ENCODE results near the gene RNGTT. TPM values are rescaled to one million over a fixed set of nuclear protein-coding genes. Genes with fewer than 3 reads are reported as not detected.

The RNGTT gene
- total RNA-seq, 3 donors from 2014 or later: 21.0 to 23.4 (median 21.5) TPM

DNA sequence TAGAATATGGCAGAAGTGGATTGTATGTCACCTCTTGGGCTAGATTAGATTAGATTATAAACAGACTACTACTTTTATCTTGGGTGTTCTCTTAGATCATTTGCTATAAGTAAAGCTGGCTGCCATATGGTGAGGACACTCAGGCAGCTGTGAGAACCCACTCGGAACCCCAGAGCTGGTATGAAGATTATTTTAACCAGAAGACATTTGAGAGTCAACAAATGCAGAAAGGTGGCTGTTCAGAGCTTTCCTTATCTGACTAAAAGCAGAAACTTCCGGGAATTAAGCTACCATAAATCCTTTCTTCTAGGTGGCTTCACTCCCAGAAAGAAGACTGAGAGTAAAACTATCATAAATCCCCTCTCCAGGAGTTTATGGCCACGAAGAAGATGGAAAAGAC, 91.9 kb downstream of the RNGTT start:
- ATAC-seq (no peak), DNase-seq (no peak)
- Mint-ChIP-seq H3K4me1 (ENCODE audit: low read depth) (peaks cover 18% of the 10 kb centered on the region), H3K9me3 (no peaks in the 10 kb centered on the region), H3K4me3 (no peak overlapping the region), H3K36me3 (ENCODE audit: insufficient read depth) (no peaks in the 10 kb centered on the region), H3K27me3 (ENCODE audit: low read depth) (no peaks in the 10 kb centered on the region)

DNA sequence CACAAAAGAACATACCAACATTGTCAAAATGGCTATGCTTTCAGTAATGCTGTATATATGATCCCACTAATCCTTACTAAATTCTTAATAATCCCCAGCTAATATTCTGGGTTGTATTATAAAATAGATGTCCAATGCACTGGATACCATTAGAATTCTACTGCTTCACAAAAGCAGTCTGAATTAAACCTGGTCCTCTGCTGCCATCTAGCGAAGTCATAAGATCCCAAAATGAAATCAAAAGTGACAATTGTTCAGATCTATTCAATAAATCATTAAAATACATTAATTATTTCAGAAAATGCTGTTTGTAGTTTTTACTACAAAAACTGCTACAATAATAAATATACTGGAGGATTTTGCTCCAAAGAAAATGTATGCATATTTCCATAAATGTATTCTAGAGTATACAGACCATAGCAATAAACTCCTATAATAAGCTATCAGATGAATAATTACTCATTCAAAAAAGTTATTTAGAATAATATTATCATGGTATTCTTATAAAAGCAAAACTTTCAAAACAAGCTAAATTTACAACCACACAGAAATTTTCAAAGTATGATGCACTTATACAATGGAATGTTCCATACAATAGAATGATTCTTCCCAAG, 92.6 kb downstream of the RNGTT start:
- Mint-ChIP-seq H3K36me3 (ENCODE audit: insufficient read depth) (no peaks in the 10 kb centered on the region), H3K4me1 (ENCODE audit: low read depth) (peaks cover 23% of the 10 kb centered on the region), H3K9me3 (no peaks in the 10 kb centered on the region), H3K4me3 (no peak overlapping the region), H3K27me3 (ENCODE audit: low read depth) (no peaks in the 10 kb centered on the region)
- ATAC-seq: no peak
- DNase-seq: peak; percentile 17

DNA sequence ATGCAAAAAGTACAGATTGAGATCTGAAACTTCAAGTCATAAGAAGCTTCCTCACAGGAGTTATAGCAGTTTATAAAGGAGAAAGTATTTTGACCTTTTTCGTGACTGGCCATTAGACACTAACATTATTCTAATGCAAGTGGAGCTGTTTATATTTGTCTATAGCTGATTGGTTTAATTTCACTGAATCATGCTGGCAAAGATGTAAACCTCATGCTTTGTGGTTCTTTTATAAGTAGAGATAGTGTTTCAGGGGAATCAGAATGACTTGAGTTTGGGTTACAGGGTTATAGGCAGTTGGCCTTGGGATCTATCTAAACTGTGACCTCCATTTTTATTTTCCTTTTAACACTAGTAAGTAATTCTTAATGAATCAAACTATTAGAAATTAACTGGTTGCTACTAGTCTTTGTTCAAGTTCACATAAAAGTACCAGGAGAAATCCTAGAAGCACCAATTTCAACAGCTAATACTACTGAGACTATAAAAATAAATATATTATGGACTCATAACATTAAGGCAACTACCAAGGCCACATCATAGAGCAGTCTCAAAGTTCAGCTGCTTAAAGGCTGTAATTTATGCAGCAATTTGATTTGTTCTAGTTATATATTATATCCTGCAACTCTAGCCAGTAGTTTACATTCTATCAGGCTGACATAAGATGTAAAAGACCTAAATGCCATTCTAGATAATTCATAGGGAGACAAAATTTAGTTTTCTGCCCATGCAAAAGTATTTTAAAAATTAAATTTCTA, 94.0 kb downstream of the RNGTT start:
- H3K4me1 Mint-ChIP-seq (ENCODE audit: low read depth): peaks cover 30% of the 10 kb centered on the region
- no peaks in the 10 kb centered on the region for H3K36me3 Mint-ChIP-seq (ENCODE audit: insufficient read depth)
- ATAC-seq (no peak), DNase-seq (no peak)
- no peak overlapping the region for H3K4me3 Mint-ChIP-seq
- H3K9me3 Mint-ChIP-seq: no peaks in the 10 kb centered on the region
- no peaks in the 10 kb centered on the region for H3K27me3 Mint-ChIP-seq (ENCODE audit: low read depth)

DNA sequence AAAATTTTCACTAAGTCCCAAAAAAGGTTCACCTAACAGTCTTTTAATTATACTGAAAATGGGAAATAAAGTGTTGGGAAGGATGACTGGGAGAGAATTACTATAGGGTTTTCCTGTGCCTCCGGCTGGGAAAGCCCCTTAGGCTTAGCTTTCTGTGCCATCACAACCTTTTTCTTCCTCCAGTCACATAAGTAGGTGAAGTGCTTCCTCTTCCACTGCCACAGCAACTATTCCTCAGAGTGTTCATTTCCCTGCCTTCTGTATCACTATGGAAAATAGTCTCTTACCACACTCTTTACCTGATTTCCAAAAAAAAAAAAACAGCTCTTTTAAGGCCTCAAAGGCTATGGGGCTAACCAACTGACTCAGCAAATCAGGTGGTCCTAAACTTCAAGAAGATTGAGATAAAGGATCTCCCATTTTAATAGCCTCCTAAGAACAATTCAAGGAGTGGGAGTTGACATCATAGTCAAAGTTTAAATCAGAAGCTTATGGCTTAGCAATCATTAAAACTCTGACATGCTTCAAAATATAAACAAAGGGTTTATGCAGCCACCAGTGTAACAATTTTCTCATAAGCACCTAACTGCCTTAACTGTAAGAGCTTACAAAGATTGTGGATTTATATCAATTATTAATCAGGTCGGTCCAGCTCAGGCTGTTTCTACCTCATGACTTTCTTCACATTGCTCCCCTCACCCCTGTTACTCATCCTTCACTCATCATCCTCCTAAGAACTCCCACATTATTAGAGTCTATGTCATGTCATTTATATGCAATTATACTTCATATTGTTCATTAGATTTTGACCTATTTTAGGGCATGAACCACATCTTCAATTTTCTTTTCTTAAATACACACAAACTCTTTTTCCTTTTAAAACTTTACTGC, 95.3 kb downstream of the RNGTT start:
- H3K27me3 Mint-ChIP-seq (ENCODE audit: low read depth): no peaks in the 10 kb centered on the region
- ATAC-seq: no peak
- H3K4me1 Mint-ChIP-seq (ENCODE audit: low read depth): peaks cover 27% of the 10 kb centered on the region
- no peaks in the 10 kb centered on the region for H3K9me3 Mint-ChIP-seq
- peaks cover 2% of the 10 kb centered on the region for H3K36me3 Mint-ChIP-seq (ENCODE audit: insufficient read depth)
- no peak for DNase-seq
- no peak overlapping the region for H3K4me3 Mint-ChIP-seq

DNA sequence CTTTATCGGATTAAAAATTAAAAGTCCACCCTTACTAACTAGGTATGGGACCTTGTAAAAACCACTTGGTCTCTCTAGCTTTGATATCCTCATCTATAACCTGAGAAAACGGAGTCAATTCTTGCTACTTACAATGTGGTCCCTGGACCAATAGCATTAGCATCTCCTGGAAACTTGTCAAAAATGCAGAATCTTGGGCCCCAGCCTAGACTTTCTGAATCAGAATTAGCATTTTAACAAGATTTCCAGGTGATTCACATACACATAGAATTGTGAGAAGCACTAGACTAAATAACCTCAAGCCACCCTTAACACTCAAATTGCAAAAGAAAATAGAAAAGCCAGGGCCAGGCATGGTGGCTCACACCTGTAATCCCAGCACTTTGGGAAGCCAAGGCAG, 96.6 kb downstream of the RNGTT start:
- ATAC-seq (no peak), DNase-seq (no peak)
- H3K4me1 Mint-ChIP-seq (ENCODE audit: low read depth): peaks cover 23% of the 10 kb centered on the region
- no peaks in the 10 kb centered on the region for H3K9me3 Mint-ChIP-seq
- no peaks in the 10 kb centered on the region for H3K27me3 Mint-ChIP-seq (ENCODE audit: low read depth)
- H3K36me3 Mint-ChIP-seq (ENCODE audit: insufficient read depth): peaks cover 9% of the 10 kb centered on the region
- H3K4me3 Mint-ChIP-seq: no peak overlapping the region

DNA sequence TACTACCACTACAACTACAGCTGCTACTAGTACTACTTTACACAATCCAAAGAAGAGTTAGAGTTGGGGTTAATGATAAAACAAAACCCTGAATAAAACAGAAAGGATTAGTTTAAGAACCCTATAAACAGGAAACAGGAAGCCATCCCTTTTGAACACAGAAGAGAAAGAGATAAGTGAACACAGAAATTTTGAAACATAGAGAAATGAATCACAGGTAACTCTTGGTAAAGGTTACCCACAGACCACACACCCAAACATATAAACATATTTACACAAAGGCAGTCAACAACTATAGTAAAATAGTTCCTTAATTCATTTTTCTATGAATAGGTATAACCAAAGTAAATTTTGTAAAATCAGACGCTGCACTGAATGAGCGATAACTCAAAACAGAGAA, 98.1 kb downstream of the RNGTT start:
- Mint-ChIP-seq H3K36me3 (ENCODE audit: insufficient read depth) (peaks cover 13% of the 10 kb centered on the region), H3K9me3 (no peaks in the 10 kb centered on the region), H3K27me3 (ENCODE audit: low read depth) (no peaks in the 10 kb centered on the region), H3K4me1 (ENCODE audit: low read depth) (peaks cover 23% of the 10 kb centered on the region), H3K4me3 (peak overlapping the region; percentile 37)
- DNase-seq: no peak
- ATAC-seq: no peak

DNA sequence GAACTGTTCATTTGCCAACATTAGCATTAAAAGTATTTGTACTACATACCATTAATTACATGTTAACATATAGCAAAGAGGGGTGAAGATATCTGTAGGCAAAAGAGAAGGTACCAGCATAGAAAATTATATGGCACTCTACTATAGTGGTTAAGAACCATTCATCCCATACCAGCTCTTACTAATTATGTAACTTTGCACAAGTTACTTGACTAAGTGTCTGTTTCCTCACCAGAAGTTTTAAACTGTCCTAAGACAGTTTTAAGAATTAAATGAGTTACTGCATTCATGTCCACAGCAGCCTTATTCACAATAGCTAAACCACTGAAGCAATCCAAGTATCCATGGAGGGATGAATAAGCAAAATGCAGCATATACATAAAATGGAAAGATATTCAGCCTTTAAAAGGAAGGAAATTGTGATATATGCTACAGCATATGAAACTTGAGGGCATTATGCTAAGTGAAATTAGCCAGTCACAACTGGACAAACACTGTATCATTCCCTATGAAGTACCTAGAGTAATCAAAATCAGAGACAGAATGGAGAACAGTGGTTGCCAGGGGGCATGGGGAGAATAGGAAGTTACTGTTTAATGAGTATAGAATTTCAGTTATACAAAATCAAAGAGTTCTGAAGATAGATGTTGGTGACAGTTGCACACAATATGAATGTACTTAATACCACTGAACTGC, 98.9 kb downstream of the RNGTT start:
- ATAC-seq: no peak
- Mint-ChIP-seq H3K4me1 (ENCODE audit: low read depth) (peaks cover 23% of the 10 kb centered on the region), H3K27me3 (ENCODE audit: low read depth) (no peaks in the 10 kb centered on the region), H3K4me3 (no peak overlapping the region), H3K9me3 (no peaks in the 10 kb centered on the region), H3K36me3 (ENCODE audit: insufficient read depth) (peaks cover 14% of the 10 kb centered on the region)
- DNase-seq: no peak

DNA sequence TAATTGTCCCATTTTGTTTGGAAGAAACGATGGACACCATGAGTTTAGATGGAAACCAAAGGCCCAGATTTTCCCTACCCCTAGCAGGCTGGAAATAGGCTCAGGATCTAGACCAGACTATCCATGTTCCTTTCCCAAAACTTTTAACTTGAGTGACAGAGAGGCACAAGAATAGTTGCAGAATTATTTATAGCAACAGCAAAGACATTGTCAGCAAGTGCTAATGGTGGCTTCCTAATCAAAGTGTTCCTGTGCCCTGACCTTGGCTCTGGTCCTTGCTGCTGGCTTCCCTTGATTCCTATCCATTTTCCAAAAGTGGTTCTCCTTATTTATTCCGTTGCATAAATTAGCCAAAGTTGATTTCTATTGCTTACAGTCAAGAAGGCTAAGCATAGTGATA, 103.1 kb downstream of the RNGTT start:
- Mint-ChIP-seq H3K4me3 (no peak overlapping the region), H3K9me3 (no peaks in the 10 kb centered on the region), H3K27me3 (ENCODE audit: low read depth) (no peaks in the 10 kb centered on the region), H3K4me1 (ENCODE audit: low read depth) (peaks cover 8% of the 10 kb centered on the region), H3K36me3 (ENCODE audit: insufficient read depth) (peaks cover 19% of the 10 kb centered on the region)
- no peak for DNase-seq
- ATAC-seq: no peak

DNA sequence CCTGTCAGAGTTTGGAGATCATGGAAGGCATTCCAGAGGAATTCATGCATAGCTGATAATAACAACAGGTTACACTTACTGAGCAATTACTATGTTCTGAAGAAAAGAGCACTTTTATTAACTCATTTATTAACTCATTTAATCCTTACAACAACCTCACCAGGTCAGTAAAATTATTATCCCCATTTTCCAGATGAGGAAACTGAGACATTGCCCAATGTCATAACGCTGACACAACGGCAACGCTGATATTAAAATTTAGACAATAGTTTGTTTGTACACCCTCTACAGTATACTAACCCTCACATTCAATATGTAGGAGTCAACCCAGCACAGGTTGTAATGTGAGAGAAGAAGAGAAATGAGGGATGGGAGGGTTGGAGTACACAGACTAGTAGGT, 105.0 kb downstream of the RNGTT start:
- no peak overlapping the region for H3K4me3 Mint-ChIP-seq
- DNase-seq: no peak
- no peaks in the 10 kb centered on the region for H3K9me3 Mint-ChIP-seq
- H3K36me3 Mint-ChIP-seq (ENCODE audit: insufficient read depth): peaks cover 24% of the 10 kb centered on the region
- no peaks in the 10 kb centered on the region for H3K27me3 Mint-ChIP-seq (ENCODE audit: low read depth)
- no peaks in the 10 kb centered on the region for H3K4me1 Mint-ChIP-seq (ENCODE audit: low read depth)
- ATAC-seq: no peak

DNA sequence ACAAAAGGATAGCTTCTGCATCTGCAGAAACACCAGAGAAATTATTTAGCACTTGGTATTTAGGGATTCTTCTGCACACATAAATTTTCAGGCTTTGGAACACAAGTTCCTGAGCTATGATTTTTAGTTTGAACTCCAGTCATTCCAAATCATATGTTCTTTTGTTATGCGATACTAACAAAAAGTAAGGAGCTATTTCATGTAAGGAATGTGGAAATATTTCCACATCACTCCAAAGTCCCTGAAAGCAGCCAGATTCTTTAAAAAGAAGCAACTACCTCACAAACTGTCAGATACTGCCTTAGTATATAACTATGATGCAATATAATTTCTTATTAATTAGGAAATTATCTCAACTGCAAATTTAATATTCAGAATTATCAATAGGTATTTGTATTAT, 106.9 kb downstream of the RNGTT start:
- Mint-ChIP-seq H3K27me3 (ENCODE audit: low read depth) (no peaks in the 10 kb centered on the region), H3K4me3 (no peak overlapping the region), H3K36me3 (ENCODE audit: insufficient read depth) (peaks cover 22% of the 10 kb centered on the region), H3K4me1 (ENCODE audit: low read depth) (no peaks in the 10 kb centered on the region), H3K9me3 (no peaks in the 10 kb centered on the region)
- ATAC-seq: no peak
- no peak for DNase-seq

DNA sequence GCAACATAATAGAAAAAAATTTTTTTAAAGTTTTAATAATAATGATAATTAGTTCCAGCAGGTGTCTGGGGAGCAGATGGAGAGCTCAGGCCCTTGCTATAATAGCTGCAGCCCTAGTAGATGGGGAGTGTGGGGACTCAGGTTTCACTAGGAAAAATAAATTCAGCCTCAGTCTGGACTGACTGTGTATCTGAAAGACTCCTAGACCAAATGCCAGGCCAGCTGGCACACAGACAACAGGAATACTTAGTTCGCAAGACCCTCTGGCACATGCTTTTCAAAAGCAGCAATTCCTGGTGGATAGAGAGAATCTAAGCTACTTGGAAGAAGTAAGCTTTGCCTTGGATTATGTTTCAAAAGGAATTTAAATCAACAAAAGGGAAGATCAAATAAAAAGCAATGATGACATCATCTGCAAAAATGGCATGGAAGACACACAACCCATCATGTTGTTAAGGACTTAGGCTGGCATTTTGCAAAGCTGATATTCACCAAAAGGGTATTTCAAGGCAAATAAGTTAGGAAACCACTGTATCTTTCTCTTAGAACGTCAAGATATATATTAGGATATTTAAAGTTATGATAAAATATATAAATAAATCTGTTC, 107.8 kb downstream of the RNGTT start:
- no peak for ATAC-seq
- no peak overlapping the region for H3K4me3 Mint-ChIP-seq
- no peaks in the 10 kb centered on the region for H3K4me1 Mint-ChIP-seq (ENCODE audit: low read depth)
- H3K9me3 Mint-ChIP-seq: no peaks in the 10 kb centered on the region
- H3K27me3 Mint-ChIP-seq (ENCODE audit: low read depth): no peaks in the 10 kb centered on the region
- no peak for DNase-seq
- H3K36me3 Mint-ChIP-seq (ENCODE audit: insufficient read depth): peaks cover 18% of the 10 kb centered on the region

DNA sequence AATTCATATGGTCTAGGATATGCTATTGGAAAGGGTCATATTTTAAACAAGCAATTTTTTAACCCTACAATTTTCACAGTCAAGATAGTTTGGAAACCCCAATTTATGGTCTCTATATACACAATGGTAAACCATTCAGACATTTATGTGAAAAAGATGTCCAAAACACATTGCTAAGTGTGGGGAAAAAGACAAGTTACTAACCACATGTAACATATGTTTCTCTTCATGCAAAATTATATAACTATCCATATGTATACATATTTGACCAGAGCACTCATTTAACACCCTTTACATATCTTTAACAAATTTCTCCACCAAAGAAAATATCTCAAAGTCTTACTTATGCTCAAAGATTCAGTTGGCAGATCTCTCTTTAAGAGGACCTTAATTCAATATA, 110.6 kb downstream of the RNGTT start:
- Mint-ChIP-seq H3K9me3 (no peaks in the 10 kb centered on the region), H3K27me3 (ENCODE audit: low read depth) (no peaks in the 10 kb centered on the region), H3K4me3 (no peak overlapping the region), H3K4me1 (ENCODE audit: low read depth) (no peaks in the 10 kb centered on the region), H3K36me3 (ENCODE audit: insufficient read depth) (peaks cover 14% of the 10 kb centered on the region)
- ATAC-seq (no peak), DNase-seq (no peak)

DNA sequence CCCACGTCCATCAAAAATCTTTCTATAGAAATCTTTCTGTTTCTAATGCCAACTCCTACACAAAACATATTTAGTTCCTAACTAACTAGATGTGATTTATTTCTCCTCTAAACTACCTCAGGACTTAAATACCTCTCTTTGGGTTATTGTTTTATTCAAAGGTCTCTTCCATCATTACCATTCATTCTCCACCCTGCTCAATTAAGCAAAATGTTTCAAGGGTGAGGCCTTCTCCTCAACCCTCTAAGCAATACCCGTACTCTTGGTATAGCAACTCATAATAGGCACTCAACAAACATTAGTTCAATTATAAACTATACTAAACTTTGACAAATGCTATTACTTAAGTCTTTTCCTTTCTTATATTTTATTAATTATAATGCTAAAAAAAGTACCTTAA, 111.4 kb downstream of the RNGTT start:
- Mint-ChIP-seq H3K36me3 (ENCODE audit: insufficient read depth) (peaks cover 14% of the 10 kb centered on the region), H3K4me3 (no peak overlapping the region), H3K4me1 (ENCODE audit: low read depth) (no peaks in the 10 kb centered on the region), H3K27me3 (ENCODE audit: low read depth) (no peaks in the 10 kb centered on the region), H3K9me3 (no peaks in the 10 kb centered on the region)
- ATAC-seq (no peak), DNase-seq (no peak)

DNA sequence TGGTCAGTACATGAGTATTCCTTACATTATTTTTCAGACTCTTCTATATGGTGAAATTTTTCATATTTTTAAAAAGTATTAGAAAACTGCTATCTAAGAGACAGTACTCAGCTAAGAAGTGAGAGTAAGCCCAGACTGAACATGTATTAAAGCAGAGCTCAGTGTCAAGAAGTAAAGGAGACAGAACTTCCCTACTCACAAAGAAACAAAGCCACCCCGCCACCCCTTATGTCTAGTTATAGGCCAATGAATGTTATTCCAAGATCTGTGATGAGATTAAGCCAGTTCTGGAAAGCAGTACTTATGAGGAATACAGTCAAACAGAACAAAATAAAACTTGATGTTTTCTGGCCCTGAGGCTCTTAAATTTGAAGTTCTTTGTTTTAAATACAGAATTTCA, 114.5 kb downstream of the RNGTT start:
- Mint-ChIP-seq H3K36me3 (ENCODE audit: insufficient read depth) (peaks cover 17% of the 10 kb centered on the region), H3K4me1 (ENCODE audit: low read depth) (no peaks in the 10 kb centered on the region), H3K4me3 (no peak overlapping the region), H3K9me3 (no peaks in the 10 kb centered on the region), H3K27me3 (ENCODE audit: low read depth) (no peaks in the 10 kb centered on the region)
- DNase-seq (no peak), ATAC-seq (no peak)
